GM12878 (cell line): ENCODE measurements around the gene B4GALNT4. TPM values are rescaled to one million over a fixed set of nuclear protein-coding genes. Genes with fewer than 3 reads are reported as not detected.
"Not testable (repeated sequence)": the region's sequence is repeated elsewhere in the genome, so short reads cannot be mapped to it uniquely, and the experiment has no call there.

Experiments
- ATAC-seq: fragments of 200-7000 bp; cut with Tn5 transposase; 3 replicates; pipeline ENCODE4 v1.9.1; 2020; ENCODE audit warnings: mild to moderate bottlenecking, moderate library complexity
- BruUV-seq: library from RNA; stranded (reverse); fragments of 400-500 nt; replicated peaks from 2 replicates; lab custom pipeline; 2021; lab: Mats Ljungman, UMichigan
- CTCF ChIA-PET: fragments of 300-600 bp; sonication (Branson Sonifier 250); formaldehyde crosslinking; extraction: SDS; loops from one replicate; lab custom pipeline; 2021; ENCODE audit warnings: inconsistent platforms; lab: Yijun Ruan, JAX
- POLR2A ChIA-PET: fragments of 350-600 bp; formaldehyde crosslinking; extraction: SDS; loops from one replicate; lab custom pipeline; 2021; ENCODE audit warnings: inconsistent platforms; lab: Charles Lee
- RAD21 ChIA-PET: fragments of 300-600 bp; sonication (Branson Sonifier 250); formaldehyde crosslinking; loops from one replicate; lab custom pipeline; 2023; ENCODE audit warnings: antibody characterized with exemption; ENCODE audit not compliant: unreplicated experiment; lab: Charles Lee
- SMC1A ChIA-PET: fragments of 300-600 bp; sonication (Branson Sonifier 250); formaldehyde crosslinking; loops from one replicate; lab custom pipeline; 2023; ENCODE audit not compliant: unreplicated experiment, uncharacterized antibody; lab: Charles Lee
- DNase-seq: peaks from one replicate; pipeline ENCODE4 v3.0.0-alpha.2; 2011; ENCODE audit warnings: low read depth, low spot score
- FAIRE-seq: peaks from 3 replicates; lab custom pipeline; 2011; peaks lifted over from hg19 to GRCh38; lab: Jason Lieb, UNC
- H2AFZ ChIP-seq: 2 replicates; pipeline ENCODE4 v1.6.0; 2011; ENCODE audit warnings: low read depth, low read length, control low read depth; ENCODE audit not compliant: control insufficient read depth
- H3K27ac ChIP-seq: 2 replicates; pipeline ENCODE4 v1.5.1; 2011; ENCODE audit warnings: control low read depth; ENCODE audit not compliant: control insufficient read depth, insufficient read depth
- H3K27me3 ChIP-seq, 2 experiments: replicated peaks in 1 of 2; 2 replicates each; pipeline versions ENCODE4 v1.6.0 to v1.6.1; 2011; ENCODE audit warnings: low read length in 1 of 2; ENCODE audit not compliant: control insufficient read depth in 2 of 2, insufficient read depth in 2 of 2
- H3K36me3 ChIP-seq, 2 experiments: 2 replicates each; pipeline ENCODE4 v1.5.1; 2011; ENCODE audit warnings: low read length in 1 of 2; ENCODE audit not compliant: control insufficient read depth in 2 of 2, insufficient read depth in 2 of 2
- H3K4me1 ChIP-seq: 2 replicates; pipeline ENCODE4 v1.6.1; 2011; ENCODE audit warnings: mild to moderate bottlenecking, low read length, moderate library complexity, mixed read lengths; ENCODE audit not compliant: control insufficient read depth, insufficient read depth
- H3K4me2 ChIP-seq: 2 replicates; pipeline ENCODE4 v1.6.0; 2011; ENCODE audit warnings: control low read depth; ENCODE audit not compliant: control insufficient read depth, insufficient read depth
- H3K4me3 ChIP-seq: fragments of 200-600 bp; sonication (generic); 2 replicates; pipeline ENCODE4 v1.5.1; 2016
- H3K79me2 ChIP-seq: 2 replicates; pipeline ENCODE4 v1.6.0; 2011; ENCODE audit warnings: low read length; ENCODE audit not compliant: control insufficient read depth, insufficient read depth
- H3K9ac ChIP-seq: 2 replicates; pipeline ENCODE4 v1.8.0; 2011; ENCODE audit warnings: low read length, control low read depth, mixed read lengths; ENCODE audit not compliant: control insufficient read depth, insufficient read depth
- H3K9me3 ChIP-seq: replicated peaks from 3 replicates; pipeline ENCODE4 v1.5.1; 2011; ENCODE audit warnings: mild to moderate bottlenecking, low read length; ENCODE audit not compliant: control insufficient read depth, insufficient read depth
- H4K20me1 ChIP-seq: 2 replicates; pipeline ENCODE4 v1.6.0; 2011; ENCODE audit not compliant: control insufficient read depth, insufficient read depth
- RELB ChIP-seq: fragments of 450-650 bp; IDR thresholded peaks from 2 replicates; pipeline ENCODE4 v1.6.1; 2017; ENCODE audit warnings: low read depth, mild to moderate bottlenecking, moderate library complexity
- SMAD1 ChIP-seq: fragments of 450-650 bp; IDR thresholded peaks from 2 replicates; pipeline ENCODE4 v1.6.1; 2018; ENCODE audit warnings: mild to moderate bottlenecking, low read depth; ENCODE audit not compliant: partially characterized antibody
- SRF ChIP-seq, 2 experiments: IDR thresholded peaks; 2 replicates each; pipeline ENCODE4 v1.6.1; 2011; ENCODE audit warnings: low read depth in 2 of 2, low read length in 2 of 2, mild to moderate bottlenecking in 1 of 2, moderate library complexity in 1 of 2
- ZSCAN29 ChIP-seq: fragments of 450-650 bp; IDR thresholded peaks from 2 replicates; pipeline ENCODE4 v1.6.1; 2017; ENCODE audit warnings: mild to moderate bottlenecking, moderate library complexity
- WGBS: methylation state at CpG from one replicate; pipeline ENCODE4 v1.1.6; 2016; ENCODE audit warnings: low lambda C conversion rate; ENCODE audit not compliant: insufficient replicate concordance, insufficient coverage; ENCODE audit errors: missing lambda C conversion rate; 5-methylcytosine and 5-hydroxymethylcytosine counted together
- in situ Hi-C: fragments of 300-500 bp; cut with MboI; formaldehyde crosslinking; loops from 9 replicates; pipeline ENCODE4 v1.14.3; 2018; ENCODE audit warnings: mixed read lengths
- intact Hi-C: fragments of 100-400 bp; cut with micrococcal nuclease; formaldehyde crosslinking; loops from one replicate; pipeline ENCODE4 v1.14.2; 2022; ENCODE audit not compliant: unreplicated experiment
- polyA plus RNA-seq, 11 experiments: library from polyadenylated mRNA; depleted of rRNA in 4 of 11; unstranded in 6 of 11; stranded (reverse) in 5 of 11; fragments of >200 nt; fragmentation: Nextera tagmentation in 4 of 11; fragmentation: Illumina TruSeq in 1 of 11; extraction: Ambion mirVana in 4 of 11; extraction: Trizol in 1 of 11; gene quantifications; 1 replicate in 1 of 11; 2 replicates in 10 of 11; pipeline versions ENCODE4 v1.2.1 to v1.2.3, GENCODE V29; 2011 to 2016; ENCODE audit warnings: inconsistent platforms in 2 of 11, missing spikeins in 2 of 11, low read depth in 1 of 11
- total RNA-seq, 4 experiments: library from RNA; depleted of rRNA in 3 of 4; stranded (reverse); fragments of >200 nt in 3 of 4; fragmentation: Illumina TruSeq in 1 of 4; extraction: Trizol in 1 of 4; gene quantifications; 2 replicates each; pipeline versions ENCODE4 v1.2.1 to v1.2.3, GENCODE V29; 2013 to 2021
- TF ChIP-seq, protein P1 (sequence below): IDR thresholded peaks from 2 replicates; pipeline ENCODE4 v1.6.1; 2011; ENCODE audit warnings: low read depth, mild to moderate bottlenecking, low read length, moderate library complexity, borderline replicate concordance; ENCODE audit errors: extremely low read depth

The B4GALNT4 gene
- total and polyA plus RNA-seq, 10 of the 15 experiments (the other 5 are each of a cell fraction or from before 2014, with no cell fraction given), result 0.04 to 0.82 (median 0.40) TPM; not detected in 6

- Histone ChIP-seq H3K27ac (no peak overlapping the region), H3K9ac (no peak overlapping the region), H3K27me3 (no peaks in the 10 kb centered on the region), H3K79me2 (no peaks in the 10 kb centered on the region), H2AFZ (no peak overlapping the region)
- RAD21 ChIA-PET, result no interaction called here
- in situ Hi-C loops (no loop called here), intact Hi-C loops (no loop called here)
- TF ChIP-seq SRF (IDR thresholded peaks at IDR 0.05; ENCODE audit: low read depth in 2 of 2, low read length in 2 of 2) (no peak), ZSCAN29 (no peak), SMAD1 (no peak), RELB (no peak)
- TF ChIP-seq, protein P1, sequence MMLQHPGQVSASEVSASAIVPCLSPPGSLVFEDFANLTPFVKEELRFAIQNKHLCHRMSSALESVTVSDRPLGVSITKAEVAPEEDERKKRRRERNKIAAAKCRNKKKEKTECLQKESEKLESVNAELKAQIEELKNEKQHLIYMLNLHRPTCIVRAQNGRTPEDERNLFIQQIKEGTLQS, result no peak
- TF ChIP-seq, all 136 proteins: peak for 0
- FAIRE-seq, result no peak
- Histone ChIP-seq H3K4me1 (peaks cover 38% of the 10 kb centered on the region), H3K36me3 (no peaks in the 10 kb centered on the region), H3K9me3 (no peaks in the 10 kb centered on the region; the same call in 2 of the 3 replicates), H3K4me2 (no peak overlapping the region), H4K20me1 (no peaks in the 10 kb centered on the region), H3K4me3 (no peak overlapping the region)
- BruUV-seq, result no TSS peak
- WGBS, result 65% methylated on average over 3 of the region's 3 CpGs
- no peak for DNase-seq
- ATAC-seq, result no peak
- SMC1A ChIA-PET, result interaction anchor here (2.7 kb wide), 1 partner anchor 16 kb away, joined by 13 read pairs; no protein-coding TSS in a partner anchor
- CTCF ChIA-PET, result interaction anchor here (2.6 kb wide), 1 partner anchor 17 kb away, joined by 9 read pairs; no protein-coding TSS in a partner anchor
- POLR2A ChIA-PET, result interaction anchor here (0.6 to 5.9 kb wide), 3 partner anchors 15 to 39 kb away, joined by 4 to 67 read pairs (median 6); partner anchors contain the start of gene IFITM2
Measured at GRCh38 chr11:346529-346928, 22.8 kb upstream of the B4GALNT4 start.

DNA sequence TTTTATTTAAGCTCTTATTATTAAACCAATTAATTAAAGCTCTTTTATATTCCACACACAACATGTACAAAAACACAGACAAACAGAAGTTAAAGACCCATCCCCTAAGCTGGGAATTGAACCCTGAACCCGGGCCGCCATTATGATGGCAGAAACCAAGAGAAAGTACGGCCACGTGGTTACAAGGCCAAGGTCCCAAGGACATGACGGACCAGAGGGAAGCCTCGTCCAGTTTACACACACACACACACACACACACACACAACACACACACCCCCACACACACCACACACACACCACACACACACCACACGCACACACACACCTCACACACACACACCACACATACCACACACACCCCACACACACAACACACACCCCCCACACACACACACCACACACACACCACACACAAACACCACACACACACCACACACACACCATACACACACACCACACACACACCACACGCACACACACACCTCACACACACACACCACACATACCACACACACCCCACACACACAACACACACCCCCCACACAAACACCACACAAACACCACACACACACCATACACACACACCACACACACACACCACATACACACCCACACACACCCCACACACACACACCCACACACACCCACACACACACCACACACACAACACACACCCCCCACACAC, 19.9 kb upstream of the B4GALNT4 start:
- FAIRE-seq, H2AFZ ChIP-seq, H3K9me3 ChIP-seq, H3K27me3 ChIP-seq, ATAC-seq, H3K79me2 ChIP-seq, DNase-seq, H3K4me2 ChIP-seq, BruUV-seq, in situ Hi-C loops, H3K4me3 ChIP-seq, H3K9ac ChIP-seq, H4K20me1 ChIP-seq, H3K36me3 ChIP-seq, intact Hi-C loops: not testable (repeated sequence)
- H3K27ac ChIP-seq, result peak overlapping the region; percentile 39; the same call in 1 of the 2 replicates
- ChIA-PET CTCF (interaction anchor here (1.1 to 2.7 kb wide), 8 partner anchors 10 to 99 kb away, joined by 3 to 36 read pairs (median 8); partner anchors contain the start of gene IFITM2), SMC1A (interaction anchor here (1.0 to 2.6 kb wide), 9 partner anchors 10 to 44 kb away, joined by 3 to 29 read pairs (median 12); partner anchors contain the start of gene IFITM1), RAD21 (interaction anchor here (1.0 to 2.7 kb wide), 7 partner anchors 10 to 82 kb away, joined by 4 to 20 read pairs (median 6); no protein-coding TSS in a partner anchor), POLR2A (interaction anchor here (0.9 to 5.9 kb wide), 7 partner anchors 10 to 142 kb away, joined by 3 to 67 read pairs (median 8); partner anchors contain the start of genes BET1L and RIC8A)
- H3K4me1 ChIP-seq, result peaks cover 52% of the 10 kb centered on the region
- 85% methylated on average over 7 of the region's 8 CpGs for WGBS
